ENCODE data around the gene VPS11. TPM values are rescaled to one million over a fixed set of nuclear protein-coding genes. Genes with fewer than 3 reads are reported as not detected.
"Not testable (repeated sequence)": the region's sequence is repeated elsewhere in the genome, so short reads cannot be mapped to it uniquely, and the experiment has no call there.

Gene VPS11
- total and polyA plus RNA-seq, 8 donors = 30.5 to 61.2 (median 55.2) TPM

DNA sequence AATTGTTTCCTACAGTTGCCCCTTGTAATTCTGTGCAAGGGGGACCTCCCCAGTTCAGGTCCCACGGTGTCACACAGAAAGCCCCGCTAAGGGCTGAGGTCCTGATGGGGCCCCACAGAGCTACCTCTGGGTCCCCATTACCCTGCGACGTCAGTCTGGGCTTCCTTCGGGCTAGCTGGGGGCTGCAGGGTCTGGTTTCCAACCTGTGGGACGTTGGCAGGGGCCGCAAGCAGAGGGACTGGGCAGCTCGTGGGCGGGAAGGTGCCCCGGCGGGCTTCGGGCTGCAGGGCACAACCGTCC lies 37.6 kb upstream of the VPS11 start:
- peak overlapping the region; percentile 75 to 82 for H3K27ac ChIP-seq
- ATAC-seq (no peak), DNase-seq (no peak)
- peaks cover 0 to 22% of the 10 kb centered on the region in 2 donors for H3K36me3 ChIP-seq
- peak overlapping the region; percentile 78 to 87 for H3K4me3 ChIP-seq
- intact Hi-C loops (cut with DNase I) = no loop called here
- peaks cover 15 to 30% of the 10 kb centered on the region in 2 donors for H3K4me1 ChIP-seq
- no peaks in the 10 kb centered on the region for H3K27me3 ChIP-seq
- TF ChIP-seq, protein P1, sequence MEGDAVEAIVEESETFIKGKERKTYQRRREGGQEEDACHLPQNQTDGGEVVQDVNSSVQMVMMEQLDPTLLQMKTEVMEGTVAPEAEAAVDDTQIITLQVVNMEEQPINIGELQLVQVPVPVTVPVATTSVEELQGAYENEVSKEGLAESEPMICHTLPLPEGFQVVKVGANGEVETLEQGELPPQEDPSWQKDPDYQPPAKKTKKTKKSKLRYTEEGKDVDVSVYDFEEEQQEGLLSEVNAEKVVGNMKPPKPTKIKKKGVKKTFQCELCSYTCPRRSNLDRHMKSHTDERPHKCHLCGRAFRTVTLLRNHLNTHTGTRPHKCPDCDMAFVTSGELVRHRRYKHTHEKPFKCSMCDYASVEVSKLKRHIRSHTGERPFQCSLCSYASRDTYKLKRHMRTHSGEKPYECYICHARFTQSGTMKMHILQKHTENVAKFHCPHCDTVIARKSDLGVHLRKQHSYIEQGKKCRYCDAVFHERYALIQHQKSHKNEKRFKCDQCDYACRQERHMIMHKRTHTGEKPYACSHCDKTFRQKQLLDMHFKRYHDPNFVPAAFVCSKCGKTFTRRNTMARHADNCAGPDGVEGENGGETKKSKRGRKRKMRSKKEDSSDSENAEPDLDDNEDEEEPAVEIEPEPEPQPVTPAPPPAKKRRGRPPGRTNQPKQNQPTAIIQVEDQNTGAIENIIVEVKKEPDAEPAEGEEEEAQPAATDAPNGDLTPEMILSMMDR (IDR thresholded peaks at IDR 0.05) = no peak
- H3K9me3 ChIP-seq = no peaks in the 10 kb centered on the region

DNA sequence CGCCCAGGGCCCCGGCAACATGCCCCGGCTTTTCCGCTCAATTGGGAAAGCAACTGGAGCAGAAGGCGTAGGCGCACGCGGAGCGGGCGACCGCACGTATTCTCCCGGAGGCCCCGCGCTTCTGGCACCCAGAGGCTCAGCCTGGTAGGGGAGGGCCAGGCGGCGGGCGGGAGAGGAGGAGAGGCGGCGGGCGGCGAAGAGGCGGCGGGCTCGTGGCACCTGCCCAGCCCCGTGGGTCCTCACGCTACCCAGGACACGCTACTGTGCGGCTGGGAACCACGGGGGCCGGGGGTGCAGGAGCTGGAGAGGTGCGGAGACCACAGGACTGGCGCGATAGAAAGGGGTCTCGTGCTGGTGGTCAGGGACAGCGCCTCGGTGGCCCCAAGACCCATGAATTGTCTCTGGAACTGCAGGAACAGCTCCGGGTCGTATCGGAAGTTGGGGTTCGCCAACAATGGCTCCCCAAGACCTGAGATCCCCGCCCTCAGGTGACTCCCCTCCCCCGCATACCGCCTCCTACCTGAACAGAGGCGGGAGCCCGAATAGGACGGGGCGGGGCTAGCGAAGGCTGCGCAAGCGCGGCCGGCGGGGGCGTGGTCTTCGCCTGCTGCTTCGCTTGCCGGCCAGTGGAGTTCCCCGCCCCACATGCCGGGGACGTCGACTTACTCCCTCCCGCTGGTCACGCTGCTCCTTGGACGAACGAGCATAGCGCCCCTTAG lies 37.1 kb upstream of the VPS11 start, which contains the start of gene SLC37A4:
TSS of gene SLC37A4 (minus strand) at position 549 of the 719 bp plus-strand sequence.
- Histone ChIP-seq H3K4me1 (peaks cover 15 to 25% of the 10 kb centered on the region in 2 donors), H3K27me3 (no peaks in the 10 kb centered on the region), H3K36me3 (peaks cover 0 to 17% of the 10 kb centered on the region in 2 donors), H3K4me3 (peak within 1 kb of the TSS; percentile 78 to 87), H3K9me3 (no peaks in the 10 kb centered on the region), H3K27ac (peak within 1 kb of the TSS; percentile 75 to 82)
- DNase-seq (peak; percentile 85 to 100 (median 98)), ATAC-seq (peak; percentile 96)
- intact Hi-C loops (cut with DNase I) = no loop called here
- TF ChIP-seq, protein P1 (IDR thresholded peaks at IDR 0.05) = no peak

DNA sequence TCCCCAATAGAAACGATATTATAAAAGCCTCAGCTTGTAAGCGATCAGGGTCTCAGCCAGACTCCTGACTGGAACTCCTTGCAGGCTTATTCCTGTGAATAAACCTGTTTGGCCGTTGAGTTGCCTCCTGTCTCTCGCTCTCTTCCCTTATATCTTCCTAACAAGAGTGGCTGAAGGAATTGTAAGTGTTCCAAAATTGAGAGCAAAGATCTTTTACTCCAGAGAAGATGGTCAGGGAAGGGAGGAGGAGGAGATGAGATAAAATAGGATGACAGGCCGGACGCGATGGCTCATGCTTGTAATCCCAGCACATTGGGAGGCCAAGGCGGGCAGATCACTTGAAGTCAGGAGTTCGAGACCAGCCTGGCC lies 35.7 kb upstream of the VPS11 start:
- intact Hi-C loops (cut with DNase I) = no loop called here

DNA sequence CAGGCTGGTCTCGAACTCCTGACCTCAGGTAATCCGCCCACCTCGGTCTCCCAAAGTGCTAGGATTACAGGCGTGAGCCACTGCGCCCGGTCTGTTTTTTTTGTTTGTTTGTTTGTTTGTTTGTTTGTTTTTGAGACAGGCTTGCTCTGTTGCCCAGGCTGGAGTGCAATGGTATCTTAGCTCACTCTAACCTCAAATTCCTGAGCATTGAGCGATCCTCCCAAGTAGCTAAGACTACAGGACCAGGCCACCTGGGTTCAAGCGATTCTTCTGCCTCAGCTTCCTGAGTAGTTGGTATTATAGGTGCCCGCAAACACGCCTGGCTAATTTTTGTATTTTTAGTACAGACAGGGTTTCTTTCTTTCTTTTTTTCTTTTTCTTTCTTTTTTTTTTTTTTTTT lies 34.2 kb upstream of the VPS11 start:
- H3K9me3 ChIP-seq; ATAC-seq; H3K36me3 ChIP-seq; intact Hi-C loops (cut with DNase I); H3K27ac ChIP-seq; DNase-seq; H3K4me3 ChIP-seq; H3K27me3 ChIP-seq: not testable (repeated sequence)
- peaks cover 15 to 24% of the 10 kb centered on the region in 2 donors for H3K4me1 ChIP-seq

More for the DNA sequence above, 35.7 kb upstream of the VPS11 start:
- DNase-seq (no peak), ATAC-seq (no peak)
- Histone ChIP-seq H3K4me3 (no peak overlapping the region), H3K27ac (no peak overlapping the region), H3K9me3 (no peaks in the 10 kb centered on the region), H3K27me3 (no peaks in the 10 kb centered on the region), H3K36me3 (peaks cover 0 to 7% of the 10 kb centered on the region in 2 donors), H3K4me1 (peaks cover 15 to 24% of the 10 kb centered on the region in 2 donors)
- TF ChIP-seq, protein P1 (IDR thresholded peaks at IDR 0.05) = no peak

DNA sequence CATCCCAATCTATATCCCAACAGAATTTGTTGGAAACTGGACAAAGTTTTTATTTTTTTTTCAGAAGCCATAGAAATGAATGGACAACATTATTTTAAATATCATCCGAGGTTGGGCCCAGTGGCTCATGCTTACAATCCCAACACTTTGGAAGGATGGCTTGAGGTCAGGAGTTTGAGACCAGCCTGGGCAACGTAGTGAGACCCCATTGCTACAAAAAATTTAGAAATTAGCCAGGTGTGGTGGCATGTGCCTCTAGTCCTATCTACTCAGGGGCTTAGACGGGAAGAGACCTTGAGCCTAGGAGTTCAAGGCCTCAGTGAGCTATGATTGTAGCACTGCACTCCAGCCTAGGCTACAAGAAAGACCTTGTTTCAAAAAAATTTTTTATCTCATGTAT lies 32.8 kb upstream of the VPS11 start:
- Histone ChIP-seq H3K9me3 (no peaks in the 10 kb centered on the region), H3K4me1 (peaks cover 3 to 12% of the 10 kb centered on the region in 2 donors), H3K4me3 (no peak overlapping the region), H3K27me3 (no peaks in the 10 kb centered on the region), H3K27ac (no peak overlapping the region), H3K36me3 (no peaks in the 10 kb centered on the region)
- ATAC-seq (no peak), DNase-seq (no peak)
- intact Hi-C loops (cut with DNase I) = no loop called here
- TF ChIP-seq, protein P1 (IDR thresholded peaks at IDR 0.05) = no peak

DNA sequence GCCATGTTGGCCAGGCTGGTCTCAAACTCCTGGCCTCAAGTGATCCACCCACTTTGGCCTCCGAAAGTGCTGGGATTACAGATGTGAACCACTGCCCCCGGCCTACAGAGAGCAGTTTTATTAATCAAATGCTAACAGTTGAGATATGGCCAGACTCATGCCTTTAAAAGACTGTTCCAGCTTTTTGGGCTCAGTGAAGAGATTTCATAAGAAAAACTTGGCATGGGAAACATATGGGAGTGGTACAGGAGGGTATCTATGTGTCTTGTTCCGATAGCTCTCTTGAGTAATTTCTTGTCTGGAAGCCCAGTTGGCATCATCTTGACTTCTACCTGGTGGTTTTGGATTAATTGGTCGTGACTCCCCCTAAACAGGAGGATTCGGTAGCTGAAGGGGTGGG lies 28.7 kb upstream of the VPS11 start:
- DNase-seq = no peak
- no peaks in the 10 kb centered on the region for H3K9me3 ChIP-seq
- TF ChIP-seq, protein P1 (IDR thresholded peaks at IDR 0.05) = no peak
- no peak overlapping the region for H3K4me3 ChIP-seq
- no peaks in the 10 kb centered on the region for H3K27me3 ChIP-seq
- peaks cover 0 to 4% of the 10 kb centered on the region in 2 donors for H3K4me1 ChIP-seq
- no peak for ATAC-seq
- intact Hi-C loops (cut with DNase I) = no loop called here
- no peaks in the 10 kb centered on the region for H3K36me3 ChIP-seq
- H3K27ac ChIP-seq = no peak overlapping the region

DNA sequence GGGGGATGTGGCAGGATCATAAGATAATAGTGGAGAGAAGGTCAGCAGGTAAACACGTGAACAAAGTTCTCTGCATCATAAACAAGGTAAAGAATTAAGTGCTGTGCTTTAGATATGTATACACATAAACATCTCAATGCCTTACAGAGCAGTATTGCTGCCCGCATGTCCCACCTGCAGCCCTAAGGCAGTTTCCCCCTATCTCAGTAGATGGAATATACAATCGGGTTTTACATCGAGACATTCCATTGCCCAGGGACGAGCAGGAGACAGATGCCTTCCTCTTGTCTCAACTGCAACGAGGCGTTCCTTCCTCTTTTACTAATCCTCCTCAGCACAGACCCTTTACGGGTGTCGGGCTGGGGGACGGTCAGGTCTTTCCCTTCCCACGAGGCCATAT lies 28.1 kb upstream of the VPS11 start:
- DNase-seq; H3K36me3 ChIP-seq; H3K9me3 ChIP-seq; H3K4me3 ChIP-seq; H3K27ac ChIP-seq; H3K27me3 ChIP-seq; intact Hi-C loops (cut with DNase I); H3K4me1 ChIP-seq; ATAC-seq: not testable (repeated sequence)

Measured in left lung (tissue), 10 donors.